HL-60/S4 treated with retinoic acid at 250 ng/mL for 4 days and 3 days (cell line): Measurements from ENCODE around the gene RFC2.

Experiments used
- in situ Hi-C: fragments of 300-500 bp; cut with MboI; formaldehyde crosslinking; loops from 2 replicates; pipeline ENCODE4 v1.7.0; 2022; ENCODE audit warnings: low sequenced_read_pairs

RFC2 gene

DNA sequence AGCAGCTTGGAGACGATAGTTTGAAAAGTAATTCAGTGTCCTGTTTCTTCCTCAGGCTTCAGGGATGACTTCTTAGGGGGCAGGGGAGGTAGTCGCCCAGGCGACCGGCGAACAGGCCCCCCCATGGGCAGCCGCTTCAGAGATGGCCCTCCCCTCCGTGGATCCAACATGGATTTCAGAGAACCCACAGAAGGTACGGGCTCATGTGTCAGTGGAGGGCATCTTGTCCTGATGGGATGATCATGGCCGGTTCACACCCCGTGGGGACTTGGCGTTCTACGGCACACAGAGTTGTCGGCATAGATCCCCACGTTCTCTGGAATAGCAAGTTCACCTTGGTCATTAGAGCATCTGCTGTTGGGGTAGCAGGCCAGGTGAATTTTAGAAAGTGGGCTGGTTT lies 59.5 kb downstream of the RFC2 start:
- in situ Hi-C loops = loop anchor here (25.0 kb wide), 1 partner anchor 332 kb away; the partner anchor contains the start of gene TMEM270

DNA sequence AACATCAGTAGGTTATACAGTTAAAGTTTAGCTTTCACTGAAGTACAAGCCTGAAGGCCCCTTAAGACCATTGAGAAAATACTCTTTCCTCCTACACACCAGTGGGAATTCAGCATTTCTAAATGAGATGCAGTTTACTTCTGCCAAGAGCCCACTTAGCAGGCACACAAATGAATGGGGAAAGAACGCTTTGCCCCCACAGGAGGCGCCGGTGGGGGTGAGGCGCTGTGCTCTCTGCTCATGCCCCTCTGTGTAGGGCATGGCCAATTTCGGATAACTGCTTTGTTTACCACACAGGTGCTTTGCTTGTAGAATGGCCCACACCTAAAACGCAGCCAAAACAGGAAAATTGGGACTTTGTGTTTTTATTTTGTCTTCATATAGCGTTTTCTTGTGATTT lies 60.3 kb downstream of the RFC2 start:
- in situ Hi-C loops = loop anchor here (25.0 kb wide), 1 partner anchor 332 kb away; the partner anchor contains the start of gene TMEM270

DNA sequence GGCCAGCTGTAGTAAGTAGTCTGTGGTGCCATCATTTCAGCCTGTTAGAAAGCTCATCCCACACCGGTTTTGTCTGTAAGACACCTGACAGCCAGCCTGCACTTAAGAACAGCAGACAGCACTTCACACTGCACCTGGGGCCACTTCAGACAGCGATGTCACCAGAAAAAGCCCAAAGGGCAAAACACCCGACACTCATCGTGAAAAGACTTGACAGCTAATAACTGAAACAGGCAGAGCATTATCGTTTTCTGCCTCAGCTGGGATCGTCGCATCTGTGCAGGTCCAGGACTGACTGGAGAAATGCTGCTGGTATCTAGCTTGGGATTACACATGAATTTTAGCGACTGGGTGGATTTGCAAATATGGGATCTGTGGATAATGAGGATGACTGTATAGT lies 61.1 kb downstream of the RFC2 start:
- in situ Hi-C loops = loop anchor here (25.0 kb wide), 1 partner anchor 331 kb away; the partner anchor contains the start of gene TMEM270

DNA sequence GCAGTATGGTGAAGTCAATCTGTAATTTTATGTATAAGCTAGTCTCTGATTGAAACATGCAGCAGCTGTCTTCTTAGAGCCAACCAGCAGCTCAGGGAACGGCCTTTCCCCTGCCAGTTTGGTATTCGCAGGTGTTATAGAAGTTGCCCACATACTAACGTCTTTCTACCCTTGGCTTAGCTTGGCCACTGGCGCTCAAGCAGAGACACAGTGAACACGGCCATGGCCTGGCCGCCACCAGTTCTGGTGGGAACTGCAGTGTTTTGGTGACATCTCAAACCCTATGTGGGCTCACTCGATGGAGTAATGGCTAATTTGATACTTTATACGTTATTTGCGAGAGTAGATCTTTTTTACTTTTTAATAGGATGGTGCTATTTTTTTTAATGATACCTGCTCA lies 63.0 kb downstream of the RFC2 start:
- in situ Hi-C loops = loop anchor here (25.0 kb wide), 1 partner anchor 329 kb away; the partner anchor contains the start of gene TMEM270

DNA sequence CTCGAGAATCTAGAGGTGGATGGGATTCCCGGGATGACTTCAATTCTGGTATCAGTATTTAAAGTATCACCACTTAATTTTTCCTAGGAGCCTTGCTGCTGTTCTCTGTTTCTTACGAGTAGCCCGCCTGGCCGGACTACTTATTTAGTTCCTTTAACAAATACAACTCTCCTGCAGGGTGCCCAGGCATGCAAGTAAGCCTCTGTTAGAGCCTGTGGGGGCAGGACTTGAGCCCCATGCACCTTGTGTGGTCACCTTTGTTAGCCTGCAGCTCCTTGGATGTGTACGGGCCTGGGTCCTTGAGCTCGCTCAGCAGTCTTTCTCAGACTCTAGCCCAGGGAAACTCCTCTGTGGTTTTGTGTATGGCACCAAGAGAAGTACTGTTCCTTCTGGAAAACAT lies 63.9 kb downstream of the RFC2 start:
- in situ Hi-C loops = loop anchor here (25.0 kb wide), 1 partner anchor 328 kb away; the partner anchor contains the start of gene TMEM270

DNA sequence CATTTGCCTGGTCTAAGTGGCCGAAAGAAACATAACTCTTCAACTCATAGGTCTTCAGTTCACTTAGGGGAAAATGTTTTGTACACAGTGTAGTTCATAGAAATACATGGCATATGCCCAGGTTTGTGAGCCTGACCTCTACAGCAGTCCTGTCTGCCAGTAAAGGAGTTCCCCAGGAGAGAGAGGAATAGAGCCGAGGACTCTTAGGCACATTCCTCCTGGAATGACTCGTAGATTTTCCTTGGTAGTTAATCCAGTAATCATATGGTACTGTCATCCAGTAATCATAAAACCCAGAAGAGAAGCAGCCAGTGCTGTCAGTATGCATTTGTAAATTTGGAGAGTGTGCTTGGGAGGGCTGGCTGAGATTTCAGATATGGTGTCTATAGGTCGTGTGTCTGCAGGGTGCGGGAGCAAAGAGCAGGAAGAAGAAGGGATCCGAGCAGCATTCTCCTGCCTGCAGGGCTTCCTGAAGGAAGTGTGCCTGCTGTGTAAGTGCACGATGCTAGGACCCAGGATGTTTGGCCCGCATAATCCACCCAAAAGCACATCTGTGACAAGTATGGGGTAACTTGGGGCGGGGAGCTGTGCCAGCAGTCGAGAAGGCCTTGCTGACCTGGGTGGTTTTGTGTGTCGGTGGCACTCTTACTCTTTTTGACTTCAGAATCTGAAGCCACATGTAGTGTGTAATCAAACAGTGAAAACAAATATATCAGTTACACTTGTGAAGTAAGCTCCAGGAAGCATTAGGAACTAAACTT lies 66.1 kb downstream of the RFC2 start:
- in situ Hi-C loops = loop anchor here (25.0 kb wide), 1 partner anchor 326 kb away; the partner anchor contains the start of gene TMEM270

DNA sequence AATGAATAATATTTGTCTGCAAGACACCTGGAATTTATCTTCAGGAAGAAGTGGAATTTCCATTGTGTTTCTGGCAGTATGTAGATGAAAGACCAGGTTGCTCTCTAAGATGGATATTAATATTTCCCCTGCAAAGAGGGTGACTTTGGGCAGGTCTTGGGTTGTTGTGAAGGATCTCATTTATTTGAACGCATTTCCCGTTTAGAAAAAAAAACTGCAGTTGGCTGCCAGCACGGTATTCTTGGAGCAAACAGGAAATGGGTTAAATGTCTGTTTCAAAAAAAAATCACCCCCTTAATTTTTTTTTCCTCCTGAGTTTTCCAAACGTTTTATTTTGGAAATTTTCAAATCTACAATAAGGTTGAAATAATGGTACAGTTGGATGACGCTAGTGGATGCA lies 68.6 kb downstream of the RFC2 start:
- in situ Hi-C loops = loop anchor here (25.0 kb wide), 1 partner anchor 323 kb away; the partner anchor contains the start of gene TMEM270

DNA sequence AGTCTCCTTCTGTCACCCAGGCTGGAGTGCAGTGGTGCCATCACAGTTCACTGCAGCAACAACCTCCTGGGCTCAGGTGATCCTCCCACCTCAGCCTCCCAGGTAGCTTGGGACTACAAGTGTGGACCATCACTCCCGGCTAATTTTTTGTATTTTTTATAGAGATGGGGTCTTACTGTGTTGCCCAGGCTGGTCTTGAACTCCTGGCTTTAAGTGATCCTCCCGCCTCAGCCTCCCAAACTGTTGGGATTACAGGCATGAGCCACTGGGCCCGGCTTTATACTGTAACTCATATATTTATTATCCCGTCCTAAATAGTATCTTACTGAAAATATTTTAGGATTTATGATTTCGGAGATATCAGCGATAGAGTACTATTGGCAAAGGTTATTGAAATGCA lies 69.2 kb downstream of the RFC2 start:
- in situ Hi-C loops = loop anchor here (25.0 kb wide), 1 partner anchor 323 kb away; the partner anchor contains the start of gene TMEM270

DNA sequence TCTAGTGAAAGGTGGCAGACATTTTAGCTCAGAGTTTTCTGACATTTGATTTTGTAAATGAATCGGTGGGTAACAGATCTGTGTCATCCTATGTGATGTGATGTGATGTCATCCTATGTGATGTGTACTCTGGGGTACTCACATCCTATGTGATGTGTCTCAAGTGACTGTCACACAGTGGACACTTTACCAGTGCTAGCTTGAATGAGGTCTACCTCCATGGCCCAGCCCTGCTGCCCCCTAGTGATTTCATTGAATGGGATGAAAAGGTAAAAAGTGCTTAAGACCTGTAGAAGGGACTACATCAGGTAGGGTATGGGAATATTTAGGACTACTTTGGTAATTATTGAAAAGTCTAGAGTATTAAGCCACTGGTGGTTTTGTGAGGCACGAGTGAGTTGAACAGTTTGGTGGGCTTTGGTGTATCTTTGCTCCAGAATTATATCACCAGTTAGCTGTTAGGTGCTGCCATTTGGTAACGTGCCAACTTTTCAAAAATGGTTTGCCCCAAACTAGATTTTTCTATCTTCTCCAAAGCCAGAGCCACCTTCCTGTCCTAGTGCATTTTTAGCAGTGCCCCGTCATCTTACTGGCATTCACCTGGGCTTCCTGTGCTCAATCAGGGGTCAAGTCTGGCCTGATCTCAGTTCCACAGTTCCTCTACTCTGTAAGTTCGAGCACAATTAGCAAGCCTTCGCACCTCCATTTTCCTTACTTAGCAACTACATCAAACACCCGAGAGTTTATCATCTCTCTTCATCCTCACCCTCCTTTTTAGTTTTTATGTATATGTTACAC lies 70.3 kb downstream of the RFC2 start:
- in situ Hi-C loops = loop anchor here (25.0 kb wide), 1 partner anchor 322 kb away; the partner anchor contains the start of gene TMEM270

DNA sequence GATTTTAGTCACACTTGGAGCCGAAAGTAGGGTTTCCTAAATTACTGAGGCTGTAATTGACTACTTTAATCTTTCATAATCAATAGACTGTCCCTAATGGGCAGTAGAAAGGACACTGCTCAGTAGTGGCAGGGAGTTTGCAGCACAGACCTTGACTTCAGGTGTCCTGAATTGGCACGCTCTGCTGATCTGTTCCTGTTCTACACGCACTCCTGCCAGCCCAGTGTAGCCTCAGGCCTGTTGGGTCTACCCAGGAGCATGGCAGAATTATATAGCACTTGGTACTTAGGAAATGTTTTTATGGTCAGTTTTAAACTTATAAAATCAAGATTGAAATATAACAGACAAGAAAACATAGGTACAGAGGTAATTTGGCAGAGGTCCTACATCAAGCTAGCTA lies 71.1 kb downstream of the RFC2 start:
- in situ Hi-C loops = loop anchor here (25.0 kb wide), 1 partner anchor 321 kb away; the partner anchor contains the start of gene TMEM270

DNA sequence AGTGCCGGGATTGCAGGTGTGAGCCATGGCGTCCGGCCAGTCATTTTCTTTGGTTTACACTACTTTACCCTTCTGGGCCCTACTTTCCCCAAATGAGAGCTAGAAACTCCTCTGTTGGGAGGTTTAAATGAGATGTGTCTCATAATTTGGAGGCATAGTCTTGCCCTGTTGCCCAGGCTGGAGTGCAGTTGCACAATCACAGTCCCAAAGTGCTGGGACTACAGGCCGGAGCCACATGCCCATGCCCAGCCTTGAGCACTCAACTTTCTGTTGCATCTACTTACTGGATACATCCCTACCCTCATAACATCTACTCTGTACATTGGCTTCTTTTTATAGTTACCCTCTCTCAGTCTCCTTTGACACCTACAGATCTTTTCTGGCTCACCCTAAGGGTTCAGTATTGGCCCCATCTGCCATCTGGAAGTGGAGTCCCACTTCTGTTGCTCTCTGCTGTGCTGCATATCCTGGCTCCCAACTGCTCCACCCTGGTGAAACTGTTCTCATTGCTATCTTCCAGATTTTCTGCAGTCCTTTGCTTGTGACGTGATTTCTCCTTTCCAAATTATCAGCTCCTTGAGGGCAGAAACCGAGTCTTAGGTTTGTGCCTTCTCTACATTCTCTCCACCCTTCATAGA lies 71.6 kb downstream of the RFC2 start:
- in situ Hi-C loops = loop anchor here (25.0 kb wide), 1 partner anchor 320 kb away; the partner anchor contains the start of gene TMEM270

DNA sequence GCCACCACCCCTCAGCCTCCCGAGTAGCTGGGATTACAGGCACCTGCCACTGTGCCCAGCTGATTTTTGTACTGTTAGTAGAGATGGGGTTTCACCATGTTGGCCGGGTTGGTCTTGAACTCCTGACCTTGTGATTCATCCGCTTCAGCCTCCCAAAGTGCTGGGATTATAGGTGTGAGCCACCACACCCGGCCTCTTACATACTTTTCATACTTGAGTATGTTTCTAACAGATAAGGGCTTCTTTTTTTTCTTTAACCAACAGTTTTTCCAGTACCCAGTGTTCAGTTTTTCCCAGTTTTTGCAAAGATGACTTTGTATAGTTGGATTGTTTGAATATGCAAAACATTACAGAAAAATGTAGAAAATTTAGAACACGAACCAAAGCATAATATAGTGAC lies 72.4 kb downstream of the RFC2 start:
- in situ Hi-C loops = loop anchor here (25.0 kb wide), 1 partner anchor 320 kb away; the partner anchor contains the start of gene TMEM270
